Measurements from ENCODE around the gene PDLIM7. TPM values are rescaled to one million over a fixed set of nuclear protein-coding genes. Genes with fewer than 3 reads are reported as not detected.

Gene PDLIM7
- total and polyA plus RNA-seq, 2 experiments from 2014 or later = 165 to 537 TPM

DNA sequence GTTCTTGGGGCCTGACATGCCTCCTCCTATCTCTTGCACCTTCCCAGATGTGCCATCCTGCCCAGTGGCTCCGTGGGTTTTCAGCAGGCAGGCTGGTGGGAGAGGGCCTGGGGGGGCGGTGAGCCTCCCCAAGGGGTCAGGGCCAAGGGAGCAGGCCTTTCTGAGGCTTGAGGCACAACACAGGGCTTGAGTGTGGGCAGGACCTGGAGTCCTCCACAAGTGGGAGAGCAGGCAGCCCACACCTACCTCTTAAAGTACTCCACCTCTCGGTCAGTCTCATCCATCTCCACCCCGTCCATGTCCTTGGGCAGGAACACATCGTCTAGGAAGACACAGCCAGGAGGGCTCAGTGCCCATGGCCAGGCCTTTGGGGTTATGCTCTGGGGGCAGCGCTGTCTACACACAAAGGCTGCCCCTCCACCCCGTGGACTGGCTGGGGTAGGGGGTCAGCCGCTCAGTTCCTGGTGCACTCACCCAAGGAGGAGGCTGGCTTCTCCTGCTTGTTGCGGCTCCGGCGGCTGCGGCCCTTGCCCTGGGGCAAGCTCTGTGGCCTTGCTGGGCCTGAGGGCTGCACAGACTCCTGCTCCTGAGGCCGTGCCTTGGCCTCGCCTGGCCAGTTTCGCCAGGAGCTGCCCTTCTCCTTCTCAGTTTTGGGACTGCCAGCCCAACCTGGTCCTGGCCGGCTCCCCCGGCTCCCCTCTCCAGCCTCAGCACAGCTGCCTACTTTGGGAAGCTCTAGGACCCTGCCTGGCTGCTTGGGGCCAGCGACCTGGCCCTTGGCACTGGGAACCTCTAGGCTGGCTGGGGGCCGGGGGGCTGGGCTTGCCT lies 26.5 kb upstream of the PDLIM7 start:
- H3K36me3 ChIP-seq = peaks cover 35% of the 10 kb centered on the region
- no peak overlapping the region for H3K27ac ChIP-seq
- DNase-seq (ENCODE audit: low read depth in 1 of 2, low spot score in 1 of 2) = no peak
- H3K4me3 ChIP-seq = no peak overlapping the region
- H3K4me1 ChIP-seq (ENCODE audit: low read depth) = no peaks in the 10 kb centered on the region
- no peak for TF ChIP-seq CTCF (IDR thresholded peaks at IDR 0.05; ENCODE audit: low read depth, low read length)
- H3K9me3 ChIP-seq (ENCODE audit: low read depth) = no peaks in the 10 kb centered on the region
- no peaks in the 10 kb centered on the region for H3K27me3 ChIP-seq

DNA sequence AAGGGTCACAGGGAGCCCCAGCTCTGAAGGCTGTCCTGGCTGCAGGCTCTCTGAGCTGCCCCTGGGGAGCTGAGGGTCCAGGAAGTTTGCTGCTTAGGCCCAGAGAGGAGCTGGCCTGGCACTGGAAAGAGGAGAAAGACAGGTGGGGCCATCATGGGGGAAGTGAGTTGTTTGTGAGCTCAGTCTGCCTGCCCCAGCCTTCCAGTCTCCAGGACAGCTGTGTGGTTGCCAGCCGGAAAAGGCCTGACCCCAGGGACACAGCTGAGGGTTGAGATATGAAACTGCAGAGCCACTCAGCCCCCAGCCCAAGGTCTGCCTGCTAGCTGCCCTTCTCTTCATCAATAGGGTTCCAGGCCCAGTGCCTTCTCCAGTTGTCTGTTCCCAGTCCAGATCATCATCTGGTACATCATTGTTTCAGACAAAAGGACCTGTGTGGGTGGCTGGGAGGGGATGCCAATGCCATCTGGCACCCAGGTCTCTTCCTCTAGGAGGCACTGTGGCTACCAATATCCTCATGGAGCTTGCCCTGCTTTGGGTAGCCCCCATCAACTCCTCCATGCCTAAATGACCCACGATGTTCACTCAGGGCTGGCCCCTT lies 23.6 kb upstream of the PDLIM7 start:
- H3K9me3 ChIP-seq (ENCODE audit: low read depth) = no peaks in the 10 kb centered on the region
- H3K4me3 ChIP-seq = no peak overlapping the region
- no peak overlapping the region for H3K27ac ChIP-seq
- TF ChIP-seq CTCF (IDR thresholded peaks at IDR 0.05; ENCODE audit: low read depth, low read length) = peak; percentile 13
- no peaks in the 10 kb centered on the region for H3K4me1 ChIP-seq (ENCODE audit: low read depth)
- no peak for DNase-seq (ENCODE audit: low read depth in 1 of 2, low spot score in 1 of 2)
- peaks cover 35% of the 10 kb centered on the region for H3K36me3 ChIP-seq
- H3K27me3 ChIP-seq = no peaks in the 10 kb centered on the region

GRCh38 chr5:177520271-177520670 lies 22.9 kb upstream of the PDLIM7 start:
- Histone ChIP-seq H3K4me1 (ENCODE audit: low read depth) (no peaks in the 10 kb centered on the region), H3K36me3 (peaks cover 39% of the 10 kb centered on the region), H3K4me3 (no peak overlapping the region), H3K9me3 (ENCODE audit: low read depth) (no peaks in the 10 kb centered on the region), H3K27ac (no peak overlapping the region), H3K27me3 (no peaks in the 10 kb centered on the region)
- no peak for DNase-seq (ENCODE audit: low read depth in 1 of 2, low spot score in 1 of 2)
- no peak for TF ChIP-seq CTCF (IDR thresholded peaks at IDR 0.05; ENCODE audit: low read depth, low read length)

- no peak overlapping the region for H3K4me3 ChIP-seq
- H3K9me3 ChIP-seq (ENCODE audit: low read depth) = no peaks in the 10 kb centered on the region
- no peak for DNase-seq (ENCODE audit: low read depth in 1 of 2, low spot score in 1 of 2)
- peak overlapping the region; percentile 5 for H3K27ac ChIP-seq
- TF ChIP-seq CTCF (IDR thresholded peaks at IDR 0.05; ENCODE audit: low read depth, low read length) = no peak
- H3K27me3 ChIP-seq = no peaks in the 10 kb centered on the region
- peaks cover 37% of the 10 kb centered on the region for H3K36me3 ChIP-seq
- no peaks in the 10 kb centered on the region for H3K4me1 ChIP-seq (ENCODE audit: low read depth)
Observed at GRCh38 chr5:177519463-177520235, 22.2 kb upstream of the PDLIM7 start.

DNA sequence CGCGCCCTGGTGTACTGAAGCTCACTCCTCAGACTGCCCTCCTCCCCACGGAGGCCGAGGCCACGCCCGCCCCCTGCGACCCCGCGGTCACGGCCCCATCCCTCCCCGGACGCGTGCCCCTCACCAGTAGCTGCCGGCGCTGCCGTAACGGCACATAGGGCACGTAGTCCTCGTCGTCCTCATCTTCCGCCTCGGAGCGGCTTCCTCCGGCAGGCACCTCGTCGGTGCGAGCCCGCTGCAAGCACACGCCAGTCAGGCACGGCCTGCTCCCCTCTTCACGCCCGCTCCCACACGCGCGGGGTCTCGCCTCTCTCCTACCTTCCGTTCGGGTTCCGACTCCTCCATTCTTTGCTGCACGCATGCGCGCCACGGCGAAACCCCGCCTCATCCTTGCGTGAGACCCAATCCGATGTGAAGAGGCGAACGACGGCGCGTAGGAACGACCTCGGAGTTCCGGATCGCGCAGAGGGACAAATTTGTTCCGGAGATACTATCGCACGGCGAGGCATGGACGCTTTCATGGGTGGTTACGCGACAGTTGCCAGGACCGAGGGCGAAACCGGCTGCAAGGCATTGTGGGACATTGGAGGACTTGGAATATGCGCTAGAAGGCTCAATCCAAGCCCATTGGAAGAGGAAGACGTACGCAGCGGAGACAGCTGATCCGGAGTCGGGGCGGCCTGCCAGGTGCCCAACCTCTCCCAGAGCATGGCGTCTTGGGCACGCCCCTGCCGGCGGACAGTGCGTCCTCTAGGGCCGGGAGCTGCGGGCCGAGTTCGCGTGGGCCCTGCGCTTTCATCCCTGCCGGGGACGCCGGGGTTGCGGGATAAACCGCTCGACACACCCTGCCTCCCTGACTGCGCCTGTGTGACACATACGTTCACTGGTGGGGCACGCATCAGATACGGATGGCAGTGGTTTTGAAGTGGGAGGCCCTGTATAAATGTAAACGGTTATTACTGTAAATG lies 19.5 kb upstream of the PDLIM7 start, which contains the start of gene DDX41:
TSS of gene DDX41 (minus strand) at position 361 of the 968 bp plus-strand sequence. CDS start at position 345, 16 bp downstream.
- H3K9me3 ChIP-seq (ENCODE audit: low read depth) = no peaks in the 10 kb centered on the region
- H3K27ac ChIP-seq = peak within 1 kb of the TSS; percentile 75
- peak; percentile 99 for DNase-seq (ENCODE audit: low read depth in 1 of 2, low spot score in 1 of 2)
- H3K4me1 ChIP-seq (ENCODE audit: low read depth) = no peaks in the 10 kb centered on the region
- H3K36me3 ChIP-seq = peaks cover 41% of the 10 kb centered on the region
- no peak for TF ChIP-seq CTCF (IDR thresholded peaks at IDR 0.05; ENCODE audit: low read depth, low read length)
- peak within 1 kb of the TSS; percentile 70 for H3K4me3 ChIP-seq
- no peaks in the 10 kb centered on the region for H3K27me3 ChIP-seq
